Measurements from ENCODE around the gene CNTN6. TPM values are rescaled to one million over a fixed set of nuclear protein-coding genes. Genes with fewer than 3 reads are reported as not detected.
A peak's percentile ranks its signal among the peaks of the same experiment; 100 is the strongest.

Gene CNTN6
- total RNA-seq (2014; rRNA removed; shearing (Covaris generic)) = 0.37 and 1.9 TPM in 2 replicates

DNA sequence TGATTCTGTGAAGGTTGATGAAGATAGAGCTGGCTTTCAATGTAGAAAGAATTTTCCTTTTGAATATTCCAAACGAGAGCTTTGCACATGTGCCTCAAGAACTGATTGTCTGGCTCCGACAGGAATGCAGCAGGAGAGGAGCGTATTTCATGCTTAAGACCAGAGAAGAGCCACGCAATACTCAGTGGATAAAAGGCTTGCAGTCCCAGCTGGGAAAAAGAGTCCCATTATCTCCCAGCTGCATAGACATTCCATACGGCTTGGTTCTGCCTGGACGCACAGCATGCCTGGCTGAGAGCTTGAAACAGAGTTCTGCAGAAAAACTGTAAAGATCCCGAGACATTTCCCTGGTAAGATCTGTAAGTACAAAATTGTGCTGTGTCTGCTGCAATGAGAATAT is at the start of gene CNTN6:
Gene CNTN6, plus strand, starts transcription at position 254 of the 400 bp plus-strand sequence. CDS start 54,985 bp downstream, outside the sequence.
- no peak for DNase-seq (ENCODE audit: low spot score)

DNA sequence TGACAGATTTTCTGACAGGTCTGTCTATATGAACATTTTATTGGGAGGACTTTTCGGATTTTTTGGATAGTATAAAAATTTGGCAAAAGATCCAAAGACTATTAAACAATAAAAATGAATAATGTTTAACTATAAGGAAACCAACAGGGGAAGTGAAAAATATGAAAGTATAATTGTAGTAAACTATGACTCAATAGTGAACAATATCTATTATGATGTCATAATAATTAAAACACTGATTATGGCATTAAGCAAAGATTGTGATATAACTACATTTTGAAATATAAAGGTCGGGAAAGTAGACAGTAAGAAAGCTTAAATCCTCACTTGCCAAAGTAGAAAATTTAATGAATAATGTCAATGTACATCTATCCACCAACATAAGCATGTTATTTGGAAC is 44.3 kb upstream of the CNTN6 start:
- no peak for DNase-seq (ENCODE audit: low spot score)

DNA sequence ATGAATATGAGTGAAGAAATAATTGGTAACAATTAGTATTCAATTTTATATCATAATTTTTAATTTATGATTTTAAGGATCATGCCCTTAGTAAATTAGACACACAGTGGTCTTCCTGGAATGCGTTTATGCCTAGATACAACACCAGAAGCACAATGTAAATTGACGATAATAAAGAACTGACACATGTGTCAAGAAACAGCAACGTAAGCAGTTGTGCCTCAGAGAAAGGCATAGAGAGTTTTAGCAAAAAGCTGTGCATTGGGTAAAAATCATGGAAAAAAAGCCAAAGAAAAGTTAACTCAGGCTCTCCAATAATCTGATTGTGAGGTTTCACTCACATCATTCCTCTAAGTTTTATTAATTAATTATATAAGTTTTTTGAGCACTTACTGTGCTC is 37.0 kb upstream of the CNTN6 start:
- no peak for DNase-seq (ENCODE audit: low spot score)

DNA sequence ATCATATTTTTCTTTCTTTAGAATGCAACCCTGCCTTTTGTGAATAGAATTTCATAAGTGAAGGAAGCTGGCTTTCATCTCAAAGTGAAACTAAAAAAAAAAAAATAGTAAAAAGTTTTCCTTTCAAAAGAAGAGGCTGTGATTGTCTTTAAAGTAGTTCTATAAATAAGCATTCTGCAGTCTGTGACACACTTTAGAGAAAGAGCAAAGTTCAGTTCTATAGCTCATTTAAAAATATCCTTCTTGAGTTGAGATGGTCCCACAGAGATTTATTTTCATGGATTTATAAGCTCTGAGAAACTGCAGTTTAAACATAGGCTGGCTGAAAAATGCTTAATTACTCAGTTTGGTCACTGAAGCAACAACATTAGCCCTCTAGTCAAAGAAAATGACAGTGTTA is 36.1 kb upstream of the CNTN6 start:
- DNase-seq (ENCODE audit: low spot score) = no peak

DNA sequence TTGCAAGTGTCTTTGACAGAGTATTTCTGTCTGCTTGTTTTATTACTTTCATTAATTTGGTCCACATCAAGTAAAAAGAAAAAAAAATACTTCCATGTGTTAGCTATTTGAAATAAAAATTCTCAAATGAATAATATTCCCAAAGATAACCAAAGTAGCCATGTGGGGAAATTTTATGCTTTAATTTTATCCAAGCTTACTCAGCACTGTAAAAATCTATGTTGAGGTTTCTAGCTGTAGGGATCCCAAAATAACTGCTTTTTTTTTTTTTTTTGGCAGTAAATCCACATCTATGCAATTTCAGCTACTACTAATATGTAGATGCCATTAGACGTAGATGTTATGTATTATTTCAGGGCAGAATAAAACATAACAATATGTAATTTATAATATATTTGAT is 35.4 kb upstream of the CNTN6 start:
- no peak for DNase-seq (ENCODE audit: low spot score)

DNA sequence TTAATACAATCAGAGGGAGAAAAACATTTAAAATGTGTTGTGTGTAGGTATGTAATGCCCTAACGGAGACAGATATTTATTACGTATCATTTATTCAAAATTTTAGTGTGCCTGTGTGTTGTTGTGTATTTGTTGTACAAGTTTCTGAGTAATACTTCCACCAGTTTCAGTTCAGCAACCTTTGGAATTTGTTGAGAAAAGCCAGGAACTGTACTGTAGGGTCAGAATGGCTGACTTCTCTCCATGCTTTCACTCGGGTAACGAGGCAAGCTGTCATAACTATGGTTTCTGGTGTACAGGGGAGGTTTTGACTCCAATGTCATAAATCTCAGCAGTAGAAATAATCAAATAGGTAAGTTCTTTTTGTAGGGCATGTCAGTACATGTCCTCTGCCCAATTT is 23.8 kb upstream of the CNTN6 start:
- no peak for DNase-seq (ENCODE audit: low spot score)

DNA sequence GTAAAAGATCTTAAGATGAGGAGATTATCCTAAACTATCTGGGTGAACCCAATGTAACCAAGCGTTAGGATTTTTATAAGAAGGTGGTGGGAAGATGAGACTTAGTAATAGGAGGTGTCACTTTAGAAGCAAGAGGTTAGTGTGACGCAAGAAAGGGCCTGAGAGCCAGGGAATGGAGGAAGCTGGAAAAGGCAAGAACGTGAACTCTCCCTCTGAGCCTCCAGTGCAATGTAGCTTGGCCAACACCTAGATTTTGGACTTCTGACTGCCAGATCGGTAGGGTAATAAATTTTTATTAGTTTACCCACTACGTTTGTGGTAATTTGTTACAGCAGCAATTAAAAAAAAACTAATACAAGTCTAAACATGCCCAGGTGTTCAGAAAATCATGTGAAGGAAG is 20.8 kb upstream of the CNTN6 start:
- no peak for DNase-seq (ENCODE audit: low spot score)

DNA sequence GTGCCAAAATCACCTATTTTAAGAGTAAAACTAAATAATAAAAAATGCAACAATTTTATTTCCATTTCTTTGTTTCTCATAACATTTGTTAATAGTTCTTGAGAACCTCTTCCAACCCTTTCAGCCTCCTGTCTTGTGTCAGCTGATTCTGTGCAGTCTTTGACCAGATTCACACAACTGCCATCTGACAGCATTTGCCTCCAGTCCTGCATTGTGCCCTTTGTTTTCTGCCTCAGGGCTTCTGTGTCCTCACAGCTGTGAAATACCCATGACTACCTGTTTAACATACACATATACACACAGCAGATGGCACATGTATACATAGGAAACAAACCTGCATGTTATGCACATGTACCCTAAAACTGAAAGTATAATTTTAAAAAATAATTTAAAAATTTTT is 13.2 kb upstream of the CNTN6 start:
- DNase-seq (ENCODE audit: low spot score) = no peak

DNA sequence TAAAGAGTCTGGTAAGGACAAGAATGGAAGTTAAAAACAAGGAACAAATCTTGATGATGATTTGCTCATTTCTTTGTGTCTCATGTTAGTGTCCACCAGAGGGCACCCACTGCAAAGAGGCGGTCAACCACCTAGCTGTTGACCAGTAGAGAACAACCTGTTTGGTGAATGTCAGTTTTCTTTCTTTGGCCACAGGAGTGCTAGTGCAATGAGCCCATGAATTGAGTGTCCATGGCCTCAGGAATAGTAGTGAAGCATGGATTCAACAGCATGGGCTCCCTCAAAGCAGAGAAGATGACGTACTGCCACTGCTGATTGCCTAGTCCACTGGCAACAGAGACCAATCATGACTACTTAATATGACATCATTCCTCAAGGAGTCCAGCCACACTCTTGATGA is 10.7 kb upstream of the CNTN6 start:
- DNase-seq (ENCODE audit: low spot score) = peak; percentile 74

DNA sequence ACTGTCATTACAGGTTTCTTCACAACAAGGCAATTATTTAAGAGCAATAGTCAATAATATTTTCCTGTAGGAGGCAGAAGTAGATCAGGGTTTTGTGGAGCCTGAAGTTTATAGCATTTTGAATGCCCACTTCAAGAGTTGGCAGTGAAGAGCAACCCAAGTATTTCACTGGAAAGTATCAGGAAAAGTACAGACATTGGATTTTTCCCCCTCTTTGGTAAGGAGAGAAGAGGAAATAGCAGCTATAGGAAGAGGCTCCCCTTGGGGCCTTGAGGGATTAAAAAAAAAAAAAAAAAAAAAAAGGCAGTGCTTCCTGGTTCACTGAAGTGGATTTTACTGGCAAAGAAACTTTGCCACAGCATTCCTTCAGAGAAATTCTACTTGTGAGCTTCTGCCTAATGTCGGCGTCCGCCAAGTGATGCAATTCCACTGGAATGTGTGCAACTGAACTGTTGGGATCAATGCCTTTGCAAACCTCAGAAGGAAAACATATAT is 5.7 kb upstream of the CNTN6 start:
- peak; percentile 89 for DNase-seq (ENCODE audit: low spot score)

DNA sequence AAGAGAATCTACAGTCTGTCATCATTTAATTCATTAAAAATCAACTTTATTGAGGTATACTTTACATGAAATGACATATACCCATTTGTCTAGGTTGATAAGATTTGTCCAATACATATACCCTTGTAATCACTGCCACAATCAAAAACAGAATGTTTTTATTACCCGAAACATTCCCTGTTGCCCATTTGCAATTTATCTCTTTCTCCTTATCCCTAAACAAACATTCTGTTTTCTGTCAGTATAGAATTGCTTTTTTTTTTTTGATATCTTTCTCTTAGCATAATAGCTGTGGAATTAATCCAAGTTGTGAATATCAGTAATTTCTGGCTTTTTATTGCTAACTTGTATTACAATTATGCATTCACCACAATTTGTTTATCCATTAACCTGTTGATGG is 4.3 kb upstream of the CNTN6 start:
- DNase-seq (ENCODE audit: low spot score) = no peak

DNA sequence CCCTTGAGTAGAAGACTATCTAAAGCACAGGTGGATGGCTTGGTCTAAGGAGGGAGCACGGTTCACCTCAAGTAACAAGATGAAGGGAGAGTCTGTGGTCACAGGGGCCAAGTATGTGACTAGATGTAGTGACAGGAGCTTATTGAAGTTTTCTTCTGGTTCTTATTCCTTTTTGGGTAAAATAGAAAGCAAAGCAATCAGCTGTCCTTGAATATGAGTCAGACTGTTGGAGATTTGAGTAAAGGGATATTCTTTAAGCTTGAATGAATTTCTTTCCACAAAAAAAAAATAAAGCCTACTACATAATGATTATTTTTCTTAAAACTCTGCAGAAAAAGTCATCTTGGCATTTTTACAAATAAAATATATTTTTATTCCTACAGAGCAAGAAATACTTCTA is 1.5 kb upstream of the CNTN6 start:
- no peak for DNase-seq (ENCODE audit: low spot score)

DNA sequence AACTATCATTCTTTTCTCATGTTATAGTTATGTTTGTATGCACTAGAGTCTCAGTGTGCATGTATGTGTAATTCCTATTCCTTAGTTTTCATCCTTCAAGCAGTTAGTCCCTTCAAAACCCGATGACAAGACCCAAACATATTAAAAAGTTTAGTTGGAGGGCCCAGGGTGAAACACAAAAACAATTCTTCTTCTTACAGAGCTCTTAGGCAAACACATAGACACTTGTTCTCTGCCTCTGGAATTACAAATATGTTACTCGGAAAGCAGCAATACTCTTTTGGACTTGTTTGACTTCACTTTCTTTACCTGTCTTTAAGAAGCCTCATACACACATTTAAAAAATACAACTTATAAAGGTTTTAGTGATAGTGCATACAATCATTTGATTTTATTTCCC is 763 bp upstream of the CNTN6 start:
- DNase-seq (ENCODE audit: low spot score) = no peak

DNA sequence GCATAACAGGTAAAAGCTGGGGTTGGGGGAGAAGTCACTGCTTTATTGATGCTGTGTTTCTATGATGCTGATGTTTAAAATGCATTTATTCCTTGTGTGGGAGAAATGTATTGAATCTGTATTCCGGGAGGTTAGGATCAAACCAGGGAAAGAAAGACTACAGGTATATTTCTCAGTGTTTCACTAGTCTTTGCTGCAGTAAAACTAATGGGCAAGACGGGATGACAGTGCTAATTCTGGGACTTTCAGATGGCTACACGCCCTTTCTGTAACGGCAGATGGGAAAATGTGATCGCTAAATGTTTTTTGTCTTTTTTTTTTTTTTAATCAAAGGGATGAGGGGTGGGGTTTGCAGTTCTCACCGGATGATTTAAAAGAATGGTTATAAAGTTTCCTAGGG is 393 bp downstream of the CNTN6 start:
- DNase-seq (ENCODE audit: low spot score) = no peak

DNA sequence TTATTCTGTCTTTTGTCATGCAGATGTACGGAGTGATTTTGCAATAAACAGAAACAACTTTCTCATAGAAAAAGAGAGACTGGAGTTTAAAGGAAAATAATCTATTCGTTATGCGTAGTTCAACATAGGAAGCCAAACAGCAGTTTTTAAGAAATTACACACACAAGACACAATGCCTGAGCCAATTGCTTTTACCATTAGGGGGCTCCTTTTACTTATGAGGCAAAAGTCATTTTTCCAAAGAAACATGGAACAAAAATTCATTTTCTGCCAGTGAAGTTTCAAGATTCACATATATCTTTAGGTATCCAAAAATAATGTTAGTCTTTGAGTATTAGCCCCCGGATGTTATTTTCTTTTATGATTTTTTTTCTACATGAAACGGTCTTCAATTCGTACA is 10.7 kb downstream of the CNTN6 start:
- no peak for DNase-seq (ENCODE audit: low spot score)

DNA sequence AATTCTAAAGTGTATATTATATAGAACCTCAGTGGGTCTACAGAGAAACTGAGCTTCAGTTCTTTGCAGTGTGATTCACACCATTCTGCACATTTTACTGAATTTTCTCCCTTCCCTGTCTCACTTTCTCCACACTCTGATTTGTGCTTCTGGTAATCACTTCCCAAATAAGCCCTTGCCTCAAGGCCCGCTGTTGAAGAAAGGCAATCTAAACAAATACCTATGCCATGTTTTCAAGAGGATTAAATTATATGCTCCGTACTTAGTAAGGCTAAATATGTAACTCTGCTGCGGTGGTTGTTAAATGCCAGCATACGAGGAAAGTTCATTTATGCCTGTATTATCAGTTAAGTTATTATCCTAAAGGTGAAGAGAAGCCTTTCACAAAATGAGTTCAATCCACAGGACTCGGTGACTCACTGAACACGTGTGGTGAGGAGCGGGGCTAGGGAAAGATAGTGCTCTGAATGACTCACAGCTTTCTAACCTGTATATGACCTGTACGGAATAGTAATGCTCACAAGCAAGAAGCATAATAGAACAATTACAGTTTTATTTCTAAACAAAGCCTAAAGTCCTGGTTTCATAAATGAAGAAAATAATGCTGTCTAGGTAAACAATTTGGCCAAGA is 25.1 kb downstream of the CNTN6 start:
- DNase-seq (ENCODE audit: low spot score) = peak; percentile 80

DNA sequence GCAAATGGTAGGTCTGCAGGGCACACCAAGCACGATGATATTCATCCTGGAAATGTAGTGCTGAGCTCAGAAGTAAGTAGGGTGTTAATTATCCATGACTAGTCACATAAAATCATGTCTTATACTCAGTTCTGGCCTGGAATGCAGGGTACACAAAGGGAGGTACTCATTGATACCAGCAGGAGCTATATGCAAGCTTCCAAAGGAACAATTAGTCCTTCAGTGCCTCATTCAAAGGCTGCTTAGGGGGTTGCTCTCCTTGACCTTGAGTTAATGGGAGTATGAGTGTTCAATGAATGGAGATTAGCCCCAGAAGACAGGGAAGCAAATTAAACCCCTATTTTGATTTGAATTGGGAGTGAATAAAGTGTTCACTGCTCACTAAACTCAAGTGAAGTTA is 38.3 kb downstream of the CNTN6 start:
- no peak for DNase-seq (ENCODE audit: low spot score)

DNA sequence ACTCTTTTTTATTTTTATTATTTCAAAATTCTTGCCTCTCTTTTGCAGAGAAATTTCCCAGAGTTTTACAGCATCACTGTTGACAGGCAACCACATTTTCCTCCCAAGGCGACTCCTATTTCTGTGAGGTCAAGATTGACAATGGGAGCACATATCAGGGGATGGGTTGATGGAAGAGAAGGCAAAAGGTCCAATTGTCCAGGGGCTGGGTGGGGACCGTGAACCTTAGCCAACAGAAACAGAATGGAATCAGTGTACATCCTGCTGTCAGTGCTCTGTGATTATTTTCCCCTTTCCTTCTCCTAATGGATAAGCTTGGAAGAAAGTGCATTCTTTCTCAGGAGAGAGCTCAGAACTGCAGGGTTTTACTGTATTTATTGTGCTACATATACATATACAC is 42.4 kb downstream of the CNTN6 start:
- DNase-seq (ENCODE audit: low spot score) = no peak

DNA sequence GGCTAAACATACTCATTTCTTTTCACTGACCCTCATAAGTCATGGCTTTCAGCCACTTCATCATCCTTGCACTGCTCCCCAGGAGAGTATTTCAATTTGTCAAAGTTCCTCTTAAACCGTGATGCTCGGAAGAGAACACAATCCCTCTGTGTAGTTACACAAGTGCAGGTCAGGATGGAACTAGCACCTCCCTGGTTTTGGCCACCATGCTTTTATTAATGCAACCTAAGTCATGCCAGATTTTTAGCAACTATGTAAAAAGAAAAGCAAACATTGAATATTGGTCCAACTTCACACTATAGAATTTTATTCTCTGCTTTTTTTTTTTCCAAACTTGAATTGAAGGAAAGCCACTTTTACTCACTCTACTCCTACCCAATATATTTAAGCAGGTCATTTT is 45.2 kb downstream of the CNTN6 start:
- DNase-seq (ENCODE audit: low spot score) = no peak

DNA sequence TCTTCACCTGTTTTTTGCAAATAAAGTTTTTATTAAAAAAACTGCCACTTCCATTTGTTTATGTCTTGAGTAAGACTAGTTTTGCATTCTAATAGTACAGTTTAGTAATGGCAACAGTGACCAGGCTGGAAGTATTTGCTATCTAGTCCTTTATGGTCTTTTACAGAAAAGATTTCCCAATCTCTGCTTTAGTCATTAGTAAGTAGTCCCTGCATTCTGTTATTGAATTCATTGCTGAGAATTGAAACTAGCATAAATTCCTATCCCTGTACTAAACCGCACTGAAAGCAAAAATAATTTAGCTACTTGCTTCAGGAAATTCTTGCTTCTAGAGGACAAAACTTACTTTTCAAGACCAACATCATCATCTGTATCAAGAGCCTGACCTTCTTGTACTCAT is 46.2 kb downstream of the CNTN6 start:
- no peak for DNase-seq (ENCODE audit: low spot score)

DNA sequence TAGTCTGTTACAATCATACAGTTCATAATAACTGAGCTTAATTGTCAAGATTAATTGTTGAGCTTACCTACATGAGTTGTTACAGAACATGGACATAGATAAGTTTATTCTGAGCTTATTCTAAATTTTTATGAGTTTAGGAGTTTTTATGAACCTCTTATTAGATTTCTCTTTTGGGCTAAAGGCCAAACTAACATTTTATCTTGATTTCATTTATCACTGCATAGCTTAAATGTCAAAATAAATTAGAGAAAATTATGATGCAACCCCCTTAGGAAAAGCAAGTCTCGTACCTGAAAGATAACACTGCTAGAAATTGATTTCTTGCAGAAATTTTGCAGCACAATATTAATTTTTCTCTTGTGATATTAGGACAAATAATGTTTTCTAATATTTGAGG is 54.5 kb downstream of the CNTN6 start:
- DNase-seq (ENCODE audit: low spot score) = no peak

DNA sequence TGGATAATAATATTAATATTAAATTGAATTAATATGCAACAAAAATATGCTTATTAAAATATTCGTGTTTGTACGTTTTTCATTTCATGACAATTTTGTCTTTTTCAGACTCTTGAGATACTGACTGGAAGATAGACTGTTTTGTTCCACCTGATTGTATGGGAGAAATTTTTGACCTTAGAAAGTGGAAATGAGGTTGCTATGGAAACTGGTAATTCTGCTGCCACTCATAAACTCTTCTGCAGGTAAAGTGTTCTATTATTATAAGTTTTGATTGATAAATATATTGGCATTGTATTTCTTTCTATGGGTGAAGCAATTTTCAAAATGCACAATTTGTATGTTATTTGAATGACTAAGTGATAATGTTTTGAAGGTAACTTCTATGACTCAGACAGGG is 55.0 kb downstream of the CNTN6 start:
- no peak for DNase-seq (ENCODE audit: low spot score)

DNA sequence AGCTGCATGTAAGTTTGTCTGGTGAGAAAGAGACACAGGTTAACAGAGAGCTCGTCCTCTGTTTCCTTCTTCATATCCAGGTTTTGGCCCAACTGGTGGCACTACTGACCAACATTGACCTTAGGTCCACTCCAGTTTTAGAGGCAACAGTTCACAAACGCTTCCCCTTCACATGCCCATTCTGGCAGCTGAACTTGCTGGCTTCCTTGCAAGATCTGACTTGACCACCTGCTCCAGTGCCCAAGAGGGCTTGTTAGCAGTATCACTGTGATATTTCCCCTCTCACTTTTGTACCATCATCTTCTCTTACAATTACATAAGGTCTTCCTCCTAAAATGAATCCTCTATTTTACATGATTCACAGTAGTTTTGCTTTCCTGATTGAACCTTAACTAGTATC is 71.3 kb downstream of the CNTN6 start:
- no peak for DNase-seq (ENCODE audit: low spot score)

DNA sequence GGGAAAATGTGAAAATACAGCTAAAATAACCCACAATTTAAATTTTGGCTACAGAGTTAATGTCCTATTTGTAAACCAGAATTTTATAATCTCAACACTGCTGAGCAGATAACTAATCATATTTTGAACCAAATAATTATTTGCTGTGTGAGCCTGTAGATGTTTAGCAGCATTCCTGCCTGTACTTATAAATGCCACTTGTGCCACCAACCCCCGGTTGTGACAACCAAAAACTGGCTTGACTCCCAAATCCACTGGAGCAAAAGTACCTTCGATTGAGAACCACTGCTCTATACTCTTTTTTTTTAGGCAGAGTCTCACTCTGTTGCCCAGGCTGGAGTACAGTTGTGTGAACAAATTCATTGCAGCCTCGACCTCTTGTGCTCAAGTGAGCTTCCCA is 78.5 kb downstream of the CNTN6 start:
- no peak for DNase-seq (ENCODE audit: low spot score)
